Measurements from ENCODE around the gene DNA2.

GRCh38 chr10:68469838-68470237 is 1.9 kb downstream of the DNA2 start:
- TF ChIP-seq, protein P1, sequence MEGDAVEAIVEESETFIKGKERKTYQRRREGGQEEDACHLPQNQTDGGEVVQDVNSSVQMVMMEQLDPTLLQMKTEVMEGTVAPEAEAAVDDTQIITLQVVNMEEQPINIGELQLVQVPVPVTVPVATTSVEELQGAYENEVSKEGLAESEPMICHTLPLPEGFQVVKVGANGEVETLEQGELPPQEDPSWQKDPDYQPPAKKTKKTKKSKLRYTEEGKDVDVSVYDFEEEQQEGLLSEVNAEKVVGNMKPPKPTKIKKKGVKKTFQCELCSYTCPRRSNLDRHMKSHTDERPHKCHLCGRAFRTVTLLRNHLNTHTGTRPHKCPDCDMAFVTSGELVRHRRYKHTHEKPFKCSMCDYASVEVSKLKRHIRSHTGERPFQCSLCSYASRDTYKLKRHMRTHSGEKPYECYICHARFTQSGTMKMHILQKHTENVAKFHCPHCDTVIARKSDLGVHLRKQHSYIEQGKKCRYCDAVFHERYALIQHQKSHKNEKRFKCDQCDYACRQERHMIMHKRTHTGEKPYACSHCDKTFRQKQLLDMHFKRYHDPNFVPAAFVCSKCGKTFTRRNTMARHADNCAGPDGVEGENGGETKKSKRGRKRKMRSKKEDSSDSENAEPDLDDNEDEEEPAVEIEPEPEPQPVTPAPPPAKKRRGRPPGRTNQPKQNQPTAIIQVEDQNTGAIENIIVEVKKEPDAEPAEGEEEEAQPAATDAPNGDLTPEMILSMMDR (IDR thresholded peaks at IDR 0.05; ENCODE audit: insufficient read depth, low read depth, low read length), result no peak
- TF ChIP-seq EZH2 (IDR thresholded peaks at IDR 0.05; ENCODE audit: insufficient read depth, low read length), result no peak
